COLO668 (cell line): Measurements from ENCODE around the gene PTAFR.

ENCODE experiments used
- DNase-seq: peaks from one replicate; lab custom pipeline; 2025; ENCODE audit not compliant: unreplicated experiment; lab: John Stamatoyannopoulos, UW

Gene PTAFR, protein sequence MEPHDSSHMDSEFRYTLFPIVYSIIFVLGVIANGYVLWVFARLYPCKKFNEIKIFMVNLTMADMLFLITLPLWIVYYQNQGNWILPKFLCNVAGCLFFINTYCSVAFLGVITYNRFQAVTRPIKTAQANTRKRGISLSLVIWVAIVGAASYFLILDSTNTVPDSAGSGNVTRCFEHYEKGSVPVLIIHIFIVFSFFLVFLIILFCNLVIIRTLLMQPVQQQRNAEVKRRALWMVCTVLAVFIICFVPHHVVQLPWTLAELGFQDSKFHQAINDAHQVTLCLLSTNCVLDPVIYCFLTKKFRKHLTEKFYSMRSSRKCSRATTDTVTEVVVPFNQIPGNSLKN

GRCh38 chr1:28176492-28177470 lies at the start of gene PTAFR:
PTAFR (minus strand) TSS chr1:28176690; CDS start chr1:28151021, 25,669 bp downstream.
- no peak for DNase-seq

DNA sequence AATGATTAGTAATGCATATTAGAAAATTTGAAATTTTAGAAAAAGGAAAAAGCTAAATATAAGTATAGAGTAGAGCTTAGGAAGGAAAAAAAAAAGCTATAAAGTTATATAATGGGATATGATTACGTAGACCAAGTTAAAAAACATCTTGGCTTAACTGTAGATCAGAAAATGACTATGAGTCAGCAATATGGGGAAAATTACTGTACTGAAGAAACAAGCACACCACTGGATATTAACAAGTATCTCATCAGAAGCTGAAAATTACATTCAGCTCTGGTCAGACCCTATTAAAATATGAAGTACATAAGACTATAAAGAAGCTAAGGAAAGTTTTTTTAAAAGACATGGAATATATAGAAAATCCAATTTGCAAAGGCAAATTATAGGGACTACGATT lies 36.8 kb upstream of the PTAFR start:
- no peak for DNase-seq

GRCh38 chr1:28209700-28210099 lies 33.2 kb upstream of the PTAFR start:
- DNase-seq = no peak

GRCh38 chr1:28208818-28209441 lies 32.4 kb upstream of the PTAFR start:
- peak; percentile 42 for DNase-seq

- DNase-seq = no peak
Observed at GRCh38 chr1:28205243-28205642, 28.8 kb upstream of the PTAFR start.

GRCh38 chr1:28200234-28200873 lies 23.9 kb upstream of the PTAFR start:
- DNase-seq = no peak

- no peak for DNase-seq
Observed at GRCh38 chr1:28199328-28200233, 23.1 kb upstream of the PTAFR start.

DNA sequence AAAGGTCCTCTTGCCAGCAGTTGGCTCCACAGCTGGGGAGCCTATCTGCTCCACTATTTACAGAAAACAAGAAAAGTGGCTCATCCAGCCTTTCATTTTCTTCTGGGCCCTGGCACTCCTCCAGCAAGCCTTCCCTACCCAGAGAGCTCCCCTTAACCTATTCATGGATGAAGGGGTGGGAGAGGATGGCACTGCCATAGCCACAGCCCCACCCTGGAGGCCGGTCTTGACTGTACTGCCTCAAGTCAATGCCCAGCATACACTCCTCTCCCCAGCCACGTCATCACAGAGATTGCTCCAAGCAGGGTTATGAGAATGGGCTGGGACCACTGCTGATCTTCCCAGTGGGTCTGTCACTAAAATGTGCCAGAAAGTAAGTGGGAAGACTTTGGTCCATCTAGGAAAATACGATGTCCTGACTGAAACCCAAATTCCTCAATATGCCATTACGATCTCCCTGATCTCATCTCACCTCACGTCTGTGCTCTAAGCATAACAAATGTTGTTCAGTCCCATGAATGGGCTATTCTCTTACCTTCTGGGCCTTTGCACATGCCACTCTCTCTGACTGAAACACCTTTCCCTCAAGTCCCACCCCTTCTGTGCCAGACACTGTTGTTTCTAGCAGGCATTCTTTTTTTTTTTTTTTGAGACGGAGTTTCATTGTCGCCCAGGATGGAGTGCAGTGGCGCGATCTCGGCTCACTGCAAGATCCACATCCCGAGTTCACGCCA lies 21.4 kb upstream of the PTAFR start:
- no peak for DNase-seq

GRCh38 chr1:28196330-28196729 lies 19.8 kb upstream of the PTAFR start:
- no peak for DNase-seq

- no peak for DNase-seq
Observed at GRCh38 chr1:28195780-28196179, 19.3 kb upstream of the PTAFR start.

DNA sequence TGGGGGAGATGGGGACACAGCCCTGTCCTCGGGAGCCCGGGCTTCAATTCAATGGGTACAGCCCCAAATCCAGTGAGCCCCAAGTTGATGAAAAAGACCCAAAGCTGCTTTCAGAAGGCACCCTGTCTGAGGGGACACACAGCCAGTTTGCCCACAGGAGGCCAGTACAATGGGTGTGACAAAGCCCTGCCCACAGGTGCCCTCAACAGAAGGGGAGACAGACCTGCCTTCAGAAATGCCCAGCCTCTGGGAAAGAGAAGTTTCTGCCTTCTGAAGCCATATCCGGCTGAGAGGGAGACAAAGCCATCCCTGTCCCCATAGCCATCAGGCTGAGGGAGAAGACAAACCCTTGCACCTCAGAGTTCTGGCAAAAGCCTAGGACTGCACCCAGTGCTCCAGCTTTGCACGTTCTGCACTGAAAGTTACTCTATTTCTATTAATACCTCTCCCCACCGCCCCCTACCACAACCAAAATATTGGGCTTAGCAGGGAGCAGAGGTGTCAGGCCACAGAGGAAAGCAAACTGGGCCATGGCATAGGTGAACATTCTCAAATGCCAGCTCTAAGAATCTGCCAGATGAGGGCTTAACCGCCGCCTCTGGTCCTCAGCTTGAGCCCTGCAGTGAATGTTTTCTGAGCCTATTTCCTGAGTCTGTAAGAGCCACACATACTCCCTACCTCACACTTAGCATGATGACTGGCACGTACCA lies 18.0 kb upstream of the PTAFR start:
- DNase-seq = no peak

GRCh38 chr1:28193701-28194161 lies 17.2 kb upstream of the PTAFR start:
- DNase-seq = no peak

GRCh38 chr1:28190996-28191645 lies 14.6 kb upstream of the PTAFR start:
- no peak for DNase-seq

DNA sequence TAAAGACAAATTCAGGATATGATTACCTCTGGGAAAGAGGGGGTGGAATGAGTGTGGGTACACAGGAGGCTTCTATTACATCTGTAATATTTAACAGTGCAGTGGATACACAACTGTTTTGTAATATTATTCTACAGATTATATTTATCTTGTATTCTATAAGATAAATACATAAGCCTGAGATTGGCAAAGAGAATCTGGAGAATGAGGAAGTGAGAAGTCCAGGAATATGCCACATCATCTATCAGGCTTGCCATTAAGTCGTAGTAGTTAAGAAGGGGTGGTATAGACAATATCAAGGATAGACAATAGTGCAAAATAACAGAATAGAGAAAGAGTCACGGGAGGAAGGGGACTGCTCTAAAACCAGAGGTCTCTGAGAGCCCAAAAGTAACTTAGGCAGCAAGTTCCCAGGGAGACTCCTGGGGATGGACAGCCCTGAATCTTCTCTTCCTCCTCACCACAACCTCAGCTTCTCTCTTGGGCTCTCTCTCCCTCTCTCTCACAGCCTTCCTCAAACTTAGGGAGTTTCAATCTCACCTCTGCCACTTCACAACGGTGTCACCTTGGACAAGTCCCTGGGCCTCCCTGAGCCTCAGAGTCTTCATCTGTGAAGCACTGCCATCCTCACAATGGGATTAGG lies 14.0 kb upstream of the PTAFR start:
- no peak for DNase-seq

DNA sequence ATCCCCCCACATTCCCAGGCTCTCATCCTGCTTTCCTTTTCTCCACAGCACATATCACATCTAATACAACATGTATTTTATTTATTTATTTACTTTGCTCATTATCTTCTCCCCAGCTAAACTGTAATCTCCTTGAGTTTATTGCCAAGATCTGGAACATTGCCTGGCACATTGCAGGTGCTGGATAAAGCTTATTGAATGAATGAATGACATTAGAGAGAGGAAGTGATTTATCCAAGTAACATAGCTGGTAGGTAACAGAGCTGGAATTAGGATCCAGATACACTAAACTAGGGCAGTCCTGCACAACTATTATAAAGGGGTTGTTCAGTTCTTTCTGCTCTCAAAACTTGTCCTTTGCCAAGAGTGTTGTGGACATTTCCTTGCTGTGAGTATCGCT lies 8.6 kb upstream of the PTAFR start:
- DNase-seq = no peak

DNA sequence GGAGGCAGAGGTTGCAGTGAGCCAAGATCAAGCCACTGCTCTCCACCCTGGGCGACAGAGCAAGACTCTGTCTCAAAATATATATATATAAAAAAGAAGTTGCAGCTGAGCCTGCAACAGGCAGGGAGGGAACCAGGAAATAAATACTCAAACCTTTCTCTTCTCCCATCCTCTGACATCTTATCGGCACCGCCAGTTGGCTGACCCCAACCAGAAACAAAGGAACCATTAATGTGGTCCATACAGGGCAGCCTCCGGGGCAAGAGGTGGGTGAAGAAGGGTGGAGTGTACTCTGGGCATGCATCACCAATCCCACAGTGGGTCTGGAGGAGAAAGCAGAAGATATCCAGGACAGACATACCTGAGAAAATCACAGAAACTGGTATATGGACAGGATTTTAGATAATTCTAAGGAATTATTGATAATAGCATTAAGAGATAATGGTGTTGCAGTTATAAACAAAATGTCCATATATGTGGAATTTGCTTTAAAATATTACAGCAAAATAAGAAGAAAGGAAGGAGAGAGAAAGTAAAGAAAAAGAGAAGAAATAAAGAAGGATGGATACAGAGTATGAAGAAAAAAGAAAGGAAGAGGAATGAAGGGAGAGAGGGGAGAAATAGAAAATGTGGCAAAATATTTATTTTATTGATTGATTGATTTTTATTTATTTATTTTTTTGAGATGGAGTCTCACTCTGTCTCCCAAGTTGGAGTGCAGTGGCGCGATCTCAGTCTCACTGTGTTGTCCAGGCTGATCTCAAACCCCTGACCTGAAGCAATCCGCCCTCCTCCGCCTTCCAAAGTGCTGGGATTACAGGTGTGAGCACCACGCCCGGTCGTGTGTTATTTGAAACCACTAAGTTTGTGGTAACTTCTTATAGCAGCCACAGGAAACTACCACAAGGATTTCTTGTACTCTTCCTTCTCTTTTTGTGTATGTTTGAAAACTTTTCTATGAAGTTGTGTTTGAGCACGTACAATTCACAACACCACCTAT lies 4.1 kb upstream of the PTAFR start:
- no peak for DNase-seq
